EH (cell line): ENCODE measurements around the gene IGSF9.

ENCODE experiments used
- DNase-seq: peaks from one replicate; pipeline ENCODE4 v3.0.0-alpha.2; 2015; ENCODE audit warnings: low read depth

Gene IGSF9

DNA sequence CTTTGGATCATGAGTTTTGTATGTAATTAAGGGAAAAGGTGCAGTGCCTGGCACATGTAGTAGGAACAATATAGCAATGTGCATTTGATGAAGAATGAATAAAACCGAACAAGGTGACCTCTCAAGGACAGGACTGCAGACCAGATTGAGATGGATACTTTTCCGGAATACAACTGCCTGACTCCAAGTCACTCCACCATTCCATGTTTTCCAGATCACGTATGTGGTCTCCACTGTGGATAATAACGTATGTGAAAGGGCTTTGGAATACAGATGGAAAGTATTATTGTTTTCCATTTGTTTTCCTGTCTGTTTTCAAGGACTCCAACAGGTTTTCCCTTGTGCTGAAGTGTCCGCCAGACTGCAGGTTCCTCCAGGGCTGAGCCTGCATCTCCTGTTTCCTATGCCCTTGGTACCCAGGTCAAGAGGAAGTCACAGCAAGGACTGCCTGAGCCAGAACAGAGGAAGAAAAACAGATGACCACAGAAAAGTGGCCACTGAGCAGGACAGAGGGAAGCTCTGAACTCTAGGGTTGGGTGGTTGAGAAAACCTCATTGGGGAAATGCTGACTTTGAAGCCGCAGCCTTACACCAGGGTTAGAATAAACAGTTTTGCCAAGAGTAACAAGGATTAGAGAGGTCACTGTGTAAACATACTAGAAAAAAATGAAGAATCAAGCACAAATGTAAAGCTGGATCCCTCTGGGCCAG lies 49.4 kb downstream of the IGSF9 start:
- no peak for DNase-seq

DNA sequence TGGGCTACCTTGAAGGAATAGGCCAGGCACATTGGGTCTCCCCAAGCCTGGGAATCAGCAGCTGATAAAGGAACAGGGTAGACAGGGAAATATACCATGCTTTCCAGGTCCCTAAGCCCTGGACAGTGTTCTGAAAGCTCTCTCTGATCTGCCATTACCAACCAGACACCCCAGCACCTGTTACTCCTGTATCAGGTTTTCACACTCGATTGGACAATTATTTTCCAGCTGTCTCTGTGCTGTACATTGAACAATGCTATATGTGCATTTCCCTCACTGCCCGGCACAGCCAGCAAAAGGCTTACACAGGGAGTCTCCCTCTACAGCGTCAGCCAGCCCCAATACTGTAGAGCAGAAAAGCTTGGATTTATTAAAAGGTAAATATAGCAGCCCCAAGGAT lies 50.1 kb downstream of the IGSF9 start:
- DNase-seq = no peak

DNA sequence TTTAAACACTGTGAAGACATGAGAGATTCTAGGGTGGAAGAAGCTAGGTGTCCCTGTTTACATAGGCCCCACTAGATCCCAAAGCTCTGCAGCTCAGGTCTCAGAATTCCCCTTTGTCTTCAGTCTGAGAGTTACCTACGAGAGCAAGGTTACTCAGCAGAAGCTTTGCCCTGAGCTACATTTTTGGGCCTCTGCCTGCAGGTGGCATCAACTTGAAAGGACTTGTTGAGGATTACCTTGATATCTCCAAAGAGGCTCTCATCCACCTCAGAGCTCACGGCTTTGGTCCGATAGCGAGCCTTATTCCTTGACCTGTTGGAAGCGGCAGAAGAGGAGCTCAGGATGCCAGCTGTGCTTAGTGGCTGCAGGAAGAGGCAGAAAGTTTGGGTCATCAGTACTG lies 52.5 kb downstream of the IGSF9 start:
- DNase-seq = no peak

DNA sequence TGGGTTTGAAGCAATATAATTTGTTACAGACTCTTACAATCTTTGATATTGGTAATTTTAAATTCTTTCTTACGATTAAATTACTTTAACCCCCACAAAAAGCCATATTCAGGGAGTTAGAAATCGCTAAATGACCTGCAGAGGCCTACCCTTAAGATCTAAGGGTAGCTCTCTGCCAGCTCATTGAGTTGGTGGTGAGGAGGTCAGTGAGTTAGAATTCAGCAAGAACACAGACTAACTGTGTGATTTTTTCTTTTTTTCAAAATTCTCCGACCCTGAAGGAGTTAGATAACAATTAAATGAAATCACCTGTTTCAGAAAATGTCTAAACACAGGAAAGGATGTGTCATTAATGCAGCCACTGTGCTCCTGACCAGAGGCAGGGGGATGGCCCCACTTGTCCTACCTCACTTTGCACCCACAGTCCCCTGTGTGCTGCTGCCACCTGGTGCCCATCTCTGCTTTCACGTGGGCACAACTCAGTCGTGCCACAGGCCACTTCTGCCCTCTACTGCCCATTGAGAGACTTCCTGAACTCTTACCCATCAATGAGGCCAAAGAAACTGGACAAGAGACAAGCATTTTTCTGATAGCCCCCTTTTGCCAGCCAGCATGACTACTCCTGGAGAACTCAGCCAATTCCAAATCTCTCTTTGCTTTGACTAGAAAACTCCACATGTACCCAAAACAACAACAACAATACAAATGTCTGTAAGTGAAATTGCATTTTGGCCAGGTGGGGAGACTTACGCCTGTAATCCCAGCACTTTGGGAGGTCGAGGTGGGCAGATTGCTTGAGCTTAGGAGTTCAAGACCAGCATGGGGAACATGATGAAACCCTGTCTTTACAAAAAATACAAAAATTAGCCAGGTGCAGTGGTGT lies 53.9 kb downstream of the IGSF9 start:
- DNase-seq = peak; percentile 90

DNA sequence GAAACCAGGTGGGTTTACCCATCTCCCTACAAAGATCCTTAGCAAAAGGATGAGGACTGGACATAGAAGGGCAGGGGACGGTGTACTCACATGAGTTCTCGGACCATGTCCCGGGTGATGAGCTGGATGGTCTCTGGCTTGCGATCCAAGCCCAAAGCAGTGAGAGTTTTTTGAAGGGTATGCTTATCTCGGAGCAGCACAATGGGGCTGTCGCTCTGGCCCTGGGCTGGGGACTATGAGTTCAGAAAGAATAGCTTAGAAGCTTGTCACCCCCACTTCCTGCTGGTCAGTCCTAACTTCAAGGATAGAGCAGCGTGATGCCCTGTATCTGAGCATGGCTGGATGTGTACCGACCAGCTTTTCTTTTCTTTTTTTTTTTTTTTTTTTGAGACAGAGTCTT lies 55.0 kb downstream of the IGSF9 start:
- no peak for DNase-seq

DNA sequence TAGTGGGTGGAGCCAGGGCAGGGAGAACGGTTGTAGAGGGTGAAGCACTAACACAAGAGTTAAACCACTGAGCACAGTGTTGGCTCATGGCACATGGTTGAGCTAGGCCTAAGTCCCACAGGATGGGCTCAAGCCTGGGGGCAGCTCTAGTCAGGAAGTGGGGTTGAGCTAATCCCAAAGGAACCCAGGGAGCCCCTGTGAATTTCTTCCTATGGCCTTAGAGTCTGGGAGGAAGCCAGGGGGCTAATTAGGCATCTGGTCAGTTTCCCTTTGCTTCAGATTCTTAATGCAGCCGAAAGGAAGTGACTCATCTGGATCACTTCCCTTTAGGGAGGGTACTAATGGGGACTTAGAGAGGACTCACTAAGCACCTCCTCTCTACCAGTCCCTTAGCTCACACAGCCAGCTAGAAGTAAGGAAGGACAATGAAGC lies 55.6 kb downstream of the IGSF9 start:
- peak; percentile 99 for DNase-seq

DNA sequence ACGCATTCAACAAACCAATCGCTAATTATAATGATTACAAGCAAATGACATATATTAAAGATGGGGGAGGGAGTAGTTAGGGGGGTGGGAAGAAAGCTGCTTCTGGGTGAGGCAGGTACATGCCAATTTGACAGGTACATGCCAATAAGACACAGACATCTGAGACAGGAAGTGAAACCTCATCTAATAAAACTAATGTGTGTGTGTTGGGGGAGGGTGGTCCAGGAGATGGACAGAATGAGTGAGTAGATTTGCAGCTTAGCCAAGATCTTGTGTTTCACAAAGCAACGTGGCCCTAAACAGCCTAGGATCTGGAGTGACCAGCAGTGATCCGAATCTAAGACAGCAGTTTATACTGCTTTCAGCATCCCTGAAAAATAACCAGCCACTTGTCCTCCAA lies 56.2 kb downstream of the IGSF9 start:
- no peak for DNase-seq

DNA sequence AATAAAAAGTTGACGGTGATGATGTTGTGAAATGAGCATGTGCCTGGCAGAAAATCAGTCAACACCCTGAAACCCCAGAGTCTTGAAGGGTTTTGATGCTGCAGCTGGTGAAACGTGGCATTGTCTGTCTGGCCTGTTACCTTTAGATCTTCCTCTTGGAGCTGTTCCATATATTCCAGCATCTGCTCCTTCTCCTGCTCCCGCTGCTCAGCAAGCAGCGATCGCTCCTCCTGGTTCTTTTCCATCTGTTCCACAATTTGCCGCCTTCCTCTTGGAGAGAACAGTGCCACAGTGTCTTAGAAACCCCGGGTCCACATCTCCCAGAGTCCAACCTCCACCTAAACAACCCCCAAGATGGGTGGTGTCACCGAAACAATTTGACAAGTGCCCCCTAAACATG lies 61.1 kb downstream of the IGSF9 start:
- DNase-seq = no peak

DNA sequence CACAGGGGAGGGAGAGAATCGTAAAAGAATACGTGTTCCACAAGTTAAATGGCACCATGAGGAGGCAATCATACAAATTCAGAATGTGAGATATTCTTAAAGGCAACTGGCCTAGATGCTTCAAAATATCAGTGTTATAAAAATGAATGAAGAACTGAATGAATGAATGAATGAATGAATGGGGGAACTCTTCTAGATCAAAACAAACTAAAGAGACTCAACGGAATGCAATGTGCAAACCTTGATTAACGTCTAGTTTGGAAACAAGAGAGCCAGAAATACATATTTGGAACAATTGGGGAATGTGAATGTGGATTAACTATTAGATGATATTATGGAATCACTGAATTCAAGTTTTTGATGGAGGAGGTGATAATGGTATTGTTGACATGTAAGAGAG lies 62.3 kb downstream of the IGSF9 start:
- DNase-seq = no peak

DNA sequence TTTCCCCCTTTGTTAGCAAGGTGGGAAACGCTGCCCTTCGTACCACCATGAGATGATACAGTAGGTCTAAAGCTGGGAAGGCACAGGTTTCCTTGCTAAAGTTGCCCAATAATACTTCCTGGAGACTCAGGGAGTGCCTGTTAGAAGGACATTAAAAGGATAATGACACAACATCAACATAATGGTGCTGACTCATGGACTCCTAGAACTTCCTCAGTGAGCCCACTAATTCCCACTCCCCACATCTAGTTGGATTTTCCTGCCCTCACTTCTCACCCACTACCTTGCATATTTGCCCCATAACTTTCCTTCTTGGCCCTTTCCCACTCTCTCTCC lies 62.9 kb downstream of the IGSF9 start:
- DNase-seq = peak; percentile 64

DNA sequence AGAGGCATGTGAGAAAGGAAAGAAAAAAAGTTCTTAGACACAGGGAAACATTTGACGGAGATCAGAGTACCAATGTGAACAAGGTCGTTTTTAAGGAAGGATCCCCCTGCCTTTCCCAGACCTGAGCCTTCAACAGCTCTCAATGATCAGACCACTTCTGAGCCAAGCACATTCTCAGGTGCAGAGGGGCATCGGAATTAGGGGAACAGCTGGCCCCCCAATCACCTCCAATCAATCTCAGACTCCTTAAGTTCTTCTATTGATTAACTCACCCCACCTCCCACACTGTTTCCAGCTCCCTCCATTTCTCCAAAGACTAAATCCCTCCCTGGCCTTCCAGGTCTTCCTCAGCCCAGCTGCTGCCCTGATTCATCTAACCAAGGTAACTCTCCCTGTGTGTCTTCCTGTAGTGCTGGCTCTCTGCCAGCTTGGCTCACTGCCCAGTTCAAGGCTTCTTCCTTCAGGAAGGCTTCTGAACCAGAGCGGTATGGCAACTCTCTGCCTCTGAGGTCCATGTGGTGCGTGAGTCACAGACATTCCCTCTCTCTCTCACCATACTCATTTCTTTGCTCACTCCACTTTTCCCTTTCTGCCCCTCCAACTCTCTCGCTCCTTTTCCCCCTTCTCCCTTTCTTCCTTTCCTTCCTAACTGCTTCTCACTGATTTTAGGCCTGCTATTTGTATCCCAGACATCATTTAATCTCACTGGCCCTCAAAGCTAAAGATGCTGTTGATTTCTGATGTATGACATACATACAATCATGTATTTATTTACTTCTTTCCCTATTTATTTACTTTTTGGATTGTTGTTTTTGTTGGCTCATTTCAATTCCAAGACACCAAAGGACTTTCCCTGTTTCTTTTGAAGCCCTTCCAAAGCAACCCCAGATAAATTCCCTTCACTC lies 63.5 kb downstream of the IGSF9 start:
- DNase-seq = peak; percentile 98

DNA sequence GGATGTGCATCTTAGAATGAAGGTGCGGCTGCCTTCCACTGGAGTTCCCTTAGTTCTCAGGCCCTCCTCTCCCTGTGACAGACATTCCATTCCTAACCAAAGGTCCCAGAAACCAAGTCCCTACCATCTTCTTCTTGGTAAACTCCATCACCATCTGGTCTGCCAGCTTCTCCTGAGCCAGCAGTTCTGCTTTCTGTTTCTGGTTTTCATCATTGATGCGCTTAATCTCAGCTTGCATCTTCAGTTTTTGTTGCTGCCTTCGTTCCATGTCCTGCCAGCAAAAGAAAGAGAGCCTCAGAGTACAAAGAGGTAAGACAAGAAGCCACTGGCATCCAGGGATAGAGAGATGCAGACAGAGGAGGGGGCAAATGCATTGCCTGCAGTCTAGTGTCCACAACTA lies 65.0 kb downstream of the IGSF9 start:
- peak; percentile 20 for DNase-seq

DNA sequence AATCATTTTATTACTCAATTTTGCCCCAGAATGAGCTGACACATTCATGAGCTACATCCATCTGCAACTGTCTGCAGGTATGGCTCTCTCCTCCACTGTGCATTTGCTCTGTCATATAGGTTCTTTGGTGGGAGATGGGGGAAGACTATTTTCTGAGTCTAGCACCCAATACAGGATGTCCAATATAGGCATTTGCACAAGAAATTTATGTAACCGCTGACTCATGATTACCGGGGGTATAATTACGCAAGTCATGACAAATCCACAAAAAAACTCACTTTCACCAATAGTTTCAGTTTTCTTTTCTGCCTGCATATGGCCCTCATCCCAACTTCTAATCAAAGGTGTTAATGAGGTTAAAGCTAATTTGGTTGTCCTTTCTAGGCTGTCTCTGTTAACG lies 65.4 kb downstream of the IGSF9 start:
- DNase-seq = peak; percentile 80

DNA sequence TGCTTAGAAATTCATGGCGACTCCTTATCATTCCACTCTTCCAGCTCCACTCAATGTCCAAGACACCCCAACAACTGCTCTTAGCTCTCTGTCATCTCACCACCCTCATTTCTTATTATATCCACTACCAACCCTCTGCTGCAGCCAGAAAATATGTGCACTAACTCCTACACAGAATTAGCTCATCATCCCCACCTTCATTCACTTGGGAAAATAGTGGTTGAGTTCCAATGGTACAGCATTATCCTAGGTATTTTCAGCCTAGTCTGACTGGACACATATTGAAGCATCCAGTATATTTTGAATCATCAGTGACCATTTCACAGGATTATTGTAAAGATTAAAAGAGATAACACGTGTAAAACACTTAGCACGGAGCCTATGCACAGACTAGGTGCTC lies 66.3 kb downstream of the IGSF9 start:
- no peak for DNase-seq

DNA sequence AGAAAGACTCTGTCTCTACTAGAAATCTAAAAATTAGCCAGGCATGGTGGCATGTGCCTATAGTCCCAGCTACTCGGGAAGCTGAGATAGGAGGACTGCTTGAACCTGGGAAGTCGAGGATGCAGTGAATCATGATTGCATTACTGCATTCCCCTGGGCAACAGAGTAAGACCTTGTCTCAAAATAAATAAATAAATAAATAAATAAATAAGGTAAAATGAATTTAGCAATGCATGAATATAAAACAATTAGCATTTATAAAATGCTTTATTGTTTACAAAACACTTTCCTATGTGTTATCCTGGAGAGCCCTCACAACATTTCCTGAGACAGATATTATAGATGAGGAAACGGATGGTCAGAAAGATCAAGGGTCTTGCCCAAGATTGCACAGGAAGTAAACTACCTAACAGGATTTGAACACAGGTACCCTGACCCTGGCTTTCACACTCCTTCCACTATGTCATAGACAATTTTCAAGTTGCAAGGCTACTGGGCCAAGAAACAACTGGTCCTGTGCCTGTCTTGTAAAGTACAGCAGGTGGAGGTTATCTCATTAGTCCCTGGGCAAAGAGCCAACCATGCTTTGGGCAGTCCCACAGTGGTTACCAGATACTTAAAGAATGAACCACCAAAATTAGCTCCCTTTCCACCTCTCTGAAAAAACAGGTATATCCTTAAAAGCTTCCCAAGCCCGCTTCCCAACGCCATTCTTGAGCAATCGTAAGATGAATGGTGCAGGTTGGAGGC lies 67.5 kb downstream of the IGSF9 start:
- DNase-seq = no peak
